ENCODE measurements around the gene P2RY6. TPM values are rescaled to one million over a fixed set of nuclear protein-coding genes. Genes with fewer than 3 reads are reported as not detected.

The P2RY6 gene
- total and polyA plus RNA-seq, 2 of the 8 experiments (the other 6 are each of a cell fraction or from before 2014, with no cell fraction given), result 0.15 TPM; not detected in 1

DNA sequence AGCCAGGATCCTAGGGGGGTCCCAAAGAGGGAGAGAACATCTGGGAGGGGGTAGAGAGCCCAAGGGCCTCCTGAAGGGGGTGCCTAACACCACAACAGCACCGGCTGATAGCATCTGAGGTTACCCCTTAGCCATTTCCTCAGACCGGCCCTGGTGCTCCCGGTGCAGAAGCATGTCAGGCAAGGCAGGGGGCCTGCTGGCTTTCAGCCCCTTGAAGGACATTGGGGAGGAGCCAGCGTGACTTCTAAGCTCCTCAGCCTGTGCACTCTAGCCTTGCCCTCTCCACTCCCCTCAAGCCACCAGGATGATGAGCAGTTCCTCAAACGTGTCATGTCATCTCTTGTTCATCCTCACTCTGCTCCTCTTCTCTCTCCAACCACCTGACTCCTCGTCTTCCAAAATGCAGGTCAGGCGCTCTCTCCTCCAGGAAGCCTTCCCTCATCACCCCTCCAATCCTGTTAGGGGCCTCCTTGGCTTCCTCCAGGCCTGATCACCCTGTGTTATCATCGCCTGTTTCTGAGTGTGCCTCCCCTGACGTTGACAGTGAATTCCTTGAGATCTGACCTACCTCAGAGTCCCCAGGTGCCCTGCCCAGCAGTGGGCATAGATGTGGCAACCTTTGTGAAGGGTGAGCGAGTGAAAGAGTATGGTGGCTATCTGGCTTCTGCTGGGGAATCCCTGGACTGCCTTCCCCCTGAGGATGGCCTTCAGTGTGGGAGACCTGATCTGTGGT lies 48.0 kb upstream of the P2RY6 start:
- peaks cover 0 to 13% (median 11%) of the 10 kb centered on the region in 4 experiments; a peak in 6 of 7 replicates for H3K27me3 ChIP-seq (replicated peaks in 1 of 4; ENCODE audit: control insufficient read depth in 3 of 4, extremely low read depth in 1 of 4, insufficient read depth in 3 of 4, low read length in 3 of 4)
- no peak overlapping the region for H3K4me3 ChIP-seq (ENCODE audit: extremely low read depth in 1 of 4, insufficient read depth in 2 of 4, low read depth in 3 of 4, low read length in 4 of 4)
- H3K36me3 ChIP-seq (ENCODE audit: control insufficient read depth in 2 of 4, insufficient read depth in 4 of 4, low read length in 3 of 4), result no peaks in the 10 kb centered on the region
- no peak overlapping the region for H3K27ac ChIP-seq (ENCODE audit: low read depth, low read length)
- H4K8ac ChIP-seq (ENCODE audit: extremely low read depth, insufficient read depth, low read length), result no peak overlapping the region
- no peak overlapping the region for H2BK5ac ChIP-seq (ENCODE audit: low read depth, low read length)
- no peak overlapping the region for H3K14ac ChIP-seq (ENCODE audit: insufficient read length)
- no peak overlapping the region for H2AFZ ChIP-seq (ENCODE audit: low read length)
- H4K91ac ChIP-seq (replicated peaks; ENCODE audit: insufficient read length, low read length), result no peak overlapping the region
- no peaks in the 10 kb centered on the region for H3K79me2 ChIP-seq (ENCODE audit: control insufficient read depth in 1 of 2, insufficient read depth in 2 of 2, low read length in 2 of 2)
- DNase-seq (ENCODE audit: low read depth in 1 of 2, low spot score in 2 of 2) (no peak), FAIRE-seq (no peak)
- ChIA-PET CTCF (ENCODE audit: partially characterized antibody) (interaction anchor here (1.4 to 3.3 kb wide), 3 partner anchors 12 to 38 kb away, joined by 3 to 13 read pairs (median 8); no protein-coding TSS in a partner anchor), POLR2A (ENCODE audit: partially characterized antibody) (no interaction called here)
- no peak overlapping the region for H3K9ac ChIP-seq (replicated peaks in 1 of 4; ENCODE audit: extremely low read depth in 1 of 4, low read depth in 3 of 4, low read length in 3 of 4)
- WGBS, 2 experiments (ENCODE audit: extremely low coverage in 1 of 2, insufficient coverage in 1 of 2, insufficient read length in 1 of 2, insufficient replicate concordance in 2 of 2, low coverage in 1 of 2, low lambda C conversion rate in 2 of 2, missing lambda C conversion rate in 1 of 2), result 75% methylated on average over 10 of the region's 10 CpGs; no CpG with 5 or more reads in 1 of the 2 experiments
- H3K9me3 ChIP-seq (ENCODE audit: insufficient read depth in 2 of 2, low read depth in 1 of 2, low read length in 1 of 2), result no peaks in the 10 kb centered on the region
- H3K56ac ChIP-seq (replicated peaks; ENCODE audit: insufficient read length, low read depth, low read length), result no peak overlapping the region
- no peaks in the 10 kb centered on the region; the same call in 1 of the 2 replicates for H3K23me2 ChIP-seq (ENCODE audit: low read depth, low read length)
- H3K23ac ChIP-seq (ENCODE audit: insufficient read length), result no peak overlapping the region
- H2BK120ac ChIP-seq (replicated peaks; ENCODE audit: low read depth, low read length), result no peak overlapping the region
- 0 out of 2 replicates have a peak overlapping the region, but pooled peaks have one; percentile 5 for H2AK5ac ChIP-seq (ENCODE audit: low read depth, low read length)
- peaks cover 3 to 15% (median 12%) of the 10 kb centered on the region in 4 experiments for H3K4me1 ChIP-seq (replicated peaks in 1 of 4; ENCODE audit: control insufficient read depth in 3 of 4, insufficient read depth in 4 of 4, low read length in 3 of 4)
- 0 out of 2 replicates have a peak overlapping the region, but pooled peaks have one; percentile 13 for H2BK12ac ChIP-seq (ENCODE audit: low read depth, low read length)
- H3K4ac ChIP-seq (replicated peaks; ENCODE audit: insufficient read length, low read depth, low read length), result no peak overlapping the region
- no peak overlapping the region for H4K5ac ChIP-seq (ENCODE audit: insufficient read length, low read depth, low read length)
- H4K20me1 ChIP-seq (replicated peaks in 1 of 2; ENCODE audit: control insufficient read depth in 1 of 2, insufficient read depth in 2 of 2, low read length in 2 of 2), result no peaks in the 10 kb centered on the region
- no peak overlapping the region for H3K4me2 ChIP-seq (ENCODE audit: insufficient read depth in 1 of 2, low read depth in 2 of 2, low read length in 2 of 2)
- H2BK15ac ChIP-seq (ENCODE audit: low read length), result 0 out of 2 replicates have a peak overlapping the region, but pooled peaks have one; percentile 8
- H3K79me1 ChIP-seq (ENCODE audit: low read depth, low read length), result no peaks in the 10 kb centered on the region; the same call in 1 of the 2 replicates
- no peak overlapping the region for H2BK20ac ChIP-seq (ENCODE audit: low read length)
- no peak overlapping the region for H3K18ac ChIP-seq (ENCODE audit: extremely low read depth, low read length)

Data from H1 (cell line).